Transverse colon (tissue), 3 donors: ENCODE results near the gene HMX1.

Experiments
- CTCF ChIP-seq, 5 experiments: fragments of 200-600 bp in 3 of 5; fragments of 450-650 bp in 2 of 5; sonication (generic) in 3 of 5; IDR thresholded peaks; 1 replicate in 2 of 5; 2 replicates in 3 of 5; pipeline ENCODE4 v1.5.1; 2016 to 2017; ENCODE audit warnings: antibody characterized with exemption in 5 of 5, inconsistent platforms in 3 of 5, mild to moderate bottlenecking in 2 of 5, moderate library complexity in 1 of 5
- EP300 ChIP-seq: sonication (generic); formaldehyde crosslinking; IDR thresholded peaks from one replicate; pipeline ENCODE4 v1.6.1; 2017; ENCODE audit warnings: antibody characterized with exemption, low read depth

DNA sequence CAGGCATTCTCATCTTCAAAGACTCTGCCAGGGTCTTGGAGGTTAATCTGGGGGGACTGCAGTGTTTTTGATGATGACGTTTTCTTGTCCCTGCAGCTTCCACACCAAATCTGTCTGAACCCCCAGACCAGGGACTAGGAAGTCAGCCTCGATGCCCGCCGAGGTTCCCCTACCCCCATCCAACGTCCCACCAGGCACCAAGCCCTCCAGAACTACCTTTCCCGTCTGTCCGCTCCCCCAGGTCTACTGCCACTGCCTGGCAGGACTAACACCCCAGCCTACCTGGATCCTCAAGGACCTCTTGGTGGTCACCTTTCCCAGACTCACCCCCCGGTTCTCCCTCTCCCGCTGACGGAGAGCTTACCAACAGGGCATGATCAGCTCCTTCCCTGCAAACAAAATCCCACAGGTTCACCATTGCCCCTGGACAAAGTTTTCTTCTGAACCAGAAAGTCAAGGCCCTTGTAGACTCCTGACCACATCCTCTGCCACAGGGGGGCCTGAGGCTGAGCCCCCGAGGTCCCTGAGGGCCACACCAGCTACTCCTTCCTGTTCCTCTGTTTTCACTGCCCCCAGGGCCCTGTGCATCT lies 40.9 kb downstream of the HMX1 start:
- TF ChIP-seq CTCF (IDR thresholded peaks at IDR 0.05) (no peak), EP300 (no peak)
